Measurements from ENCODE around the gene CLTC.

- no peak for TF ChIP-seq POLR2A (IDR thresholded peaks at IDR 0.05)
- TF ChIP-seq CTCF (IDR thresholded peaks at IDR 0.05): no peak
- TF ChIP-seq POLR2AphosphoS5 (IDR thresholded peaks at IDR 0.05): no peak
Observed at GRCh38 chr17:59643159-59644140, 23.8 kb downstream of the CLTC start.

All from prostate gland (tissue), 2 donors.